ENCODE data around the gene PRKAA2. TPM values are rescaled to one million over a fixed set of nuclear protein-coding genes. Genes with fewer than 3 reads are reported as not detected.

PRKAA2 gene
- total and polyA plus RNA-seq, 2 donors = 1.1 to 1.3 TPM

DNA sequence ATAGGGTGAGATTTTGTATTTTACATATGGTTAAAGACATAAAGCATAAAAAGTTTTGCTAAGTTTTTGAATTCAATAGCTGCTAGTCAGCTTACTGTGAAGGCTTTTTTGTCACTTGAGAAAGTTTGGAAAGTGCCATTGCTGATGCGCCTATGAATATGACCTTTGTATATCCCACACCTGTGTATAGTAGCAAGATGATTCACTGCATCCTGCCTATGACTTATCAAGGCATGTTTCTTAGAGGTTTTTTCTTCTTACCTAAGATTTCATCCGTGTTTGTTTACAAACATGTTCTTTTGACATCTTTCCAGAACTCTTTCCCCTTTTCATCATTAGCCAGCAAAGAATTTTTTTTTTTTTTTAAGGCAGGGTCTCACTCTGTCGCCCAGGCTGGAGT is 51.5 kb downstream of the PRKAA2 start:
- no peaks in the 10 kb centered on the region for H3K27me3 ChIP-seq (ENCODE audit: control insufficient read depth in 2 of 2, insufficient read depth in 1 of 2, low read length in 1 of 2)
- no peak overlapping the region for H3K27ac ChIP-seq (ENCODE audit: low read depth in 1 of 2, low read length in 1 of 2)
- WGBS = 92% methylated on average over 3 of the region's 3 CpGs
- no peaks in the 10 kb centered on the region for H3K4me1 ChIP-seq (ENCODE audit: control insufficient read depth in 2 of 2, insufficient read depth in 2 of 2, low read length in 2 of 2)
- no peaks in the 10 kb centered on the region for H3K9me3 ChIP-seq (ENCODE audit: control insufficient read depth in 2 of 2, insufficient read depth in 1 of 2, low read length in 1 of 2)
- no peaks in the 10 kb centered on the region for H3K36me3 ChIP-seq (ENCODE audit: control insufficient read depth in 2 of 2, insufficient read depth in 2 of 2, low read length in 1 of 2)
- no peak overlapping the region for H3K4me3 ChIP-seq (ENCODE audit: low read length in 2 of 2)
- DNase-seq (ENCODE audit: low read depth in 6 of 9, low spot score in 9 of 9) = no peak

DNA sequence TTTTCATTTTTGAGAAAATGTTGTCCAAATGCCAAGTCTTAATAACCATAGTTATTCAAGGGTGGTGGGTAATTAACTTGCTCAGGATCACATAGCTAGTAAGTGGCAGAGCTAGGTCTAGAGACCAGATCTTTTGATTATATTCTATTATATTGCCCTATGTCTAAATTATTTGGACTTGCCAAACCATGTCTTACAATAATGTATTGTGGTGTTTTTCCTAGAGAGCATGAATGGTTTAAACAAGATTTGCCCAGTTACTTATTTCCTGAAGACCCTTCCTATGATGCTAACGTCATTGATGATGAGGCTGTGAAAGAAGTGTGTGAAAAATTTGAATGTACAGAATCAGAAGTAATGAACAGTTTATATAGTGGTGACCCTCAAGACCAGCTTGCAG is 58.6 kb downstream of the PRKAA2 start:
- H3K27me3 ChIP-seq (ENCODE audit: control insufficient read depth in 2 of 2, insufficient read depth in 1 of 2, low read length in 1 of 2) = no peaks in the 10 kb centered on the region
- no peaks in the 10 kb centered on the region for H3K36me3 ChIP-seq (ENCODE audit: control insufficient read depth in 2 of 2, insufficient read depth in 2 of 2, low read length in 1 of 2)
- no peak for DNase-seq (ENCODE audit: low read depth in 6 of 9, low spot score in 9 of 9)
- H3K4me3 ChIP-seq (ENCODE audit: low read length in 2 of 2) = no peak overlapping the region
- H3K9me3 ChIP-seq (ENCODE audit: control insufficient read depth in 2 of 2, insufficient read depth in 1 of 2, low read length in 1 of 2) = no peaks in the 10 kb centered on the region
- WGBS = 87% methylated on average over 1 of the region's 1 CpG
- no peaks in the 10 kb centered on the region for H3K4me1 ChIP-seq (ENCODE audit: control insufficient read depth in 2 of 2, insufficient read depth in 2 of 2, low read length in 2 of 2)
- no peak overlapping the region for H3K27ac ChIP-seq (ENCODE audit: low read depth in 1 of 2, low read length in 1 of 2)

DNA sequence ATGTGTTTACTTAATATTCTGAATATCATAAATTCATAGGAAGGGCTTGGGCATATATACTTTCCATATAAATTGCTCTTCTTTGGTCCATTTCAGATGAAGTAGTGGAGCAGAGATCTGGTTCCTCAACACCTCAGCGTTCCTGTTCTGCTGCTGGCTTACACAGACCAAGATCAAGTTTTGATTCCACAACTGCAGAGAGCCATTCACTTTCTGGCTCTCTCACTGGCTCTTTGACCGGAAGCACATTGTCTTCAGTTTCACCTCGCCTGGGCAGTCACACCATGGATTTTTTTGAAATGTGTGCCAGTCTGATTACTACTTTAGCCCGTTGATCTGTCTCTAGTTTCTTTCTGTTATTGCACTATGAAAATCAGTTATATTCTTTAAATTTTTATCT is 62.3 kb downstream of the PRKAA2 start:
- WGBS = 91% methylated on average over 4 of the region's 4 CpGs
- H3K36me3 ChIP-seq (ENCODE audit: control insufficient read depth in 2 of 2, insufficient read depth in 2 of 2, low read length in 1 of 2) = no peaks in the 10 kb centered on the region

DNA sequence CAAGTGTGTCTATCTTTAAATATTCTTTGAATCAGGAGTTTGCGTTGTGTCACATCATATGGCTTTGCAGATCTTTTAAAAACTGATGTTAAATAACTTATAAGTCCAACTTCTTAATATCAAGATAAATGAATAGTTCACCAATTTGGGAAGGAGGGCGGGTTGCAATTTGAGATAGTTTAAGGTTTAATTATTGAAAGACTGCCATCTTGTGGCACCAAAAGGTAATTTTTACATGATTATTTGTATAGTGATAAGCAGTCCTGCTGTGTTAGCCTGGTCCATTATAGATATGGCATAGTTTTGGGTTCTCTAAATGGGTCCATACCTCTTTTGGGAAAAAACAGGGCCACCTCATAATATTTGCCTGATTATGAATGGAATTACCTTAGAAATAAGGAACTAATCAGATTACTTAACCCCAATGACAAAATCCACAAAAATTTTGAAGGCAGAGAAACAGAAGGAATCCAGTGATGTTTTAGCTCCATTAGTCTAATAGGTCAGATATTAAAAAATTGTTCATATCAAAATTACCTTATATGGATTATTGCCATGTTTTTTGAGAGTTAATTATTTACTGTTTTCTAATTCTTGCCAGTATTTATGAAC is 64.3 kb downstream of the PRKAA2 start:
- H3K27me3 ChIP-seq (ENCODE audit: control insufficient read depth in 2 of 2, insufficient read depth in 1 of 2, low read length in 1 of 2) = no peaks in the 10 kb centered on the region
- DNase-seq (ENCODE audit: low read depth in 6 of 9, low spot score in 9 of 9) = peak in 8 of 9 donors; percentile 4 to 52 (median 23)
- H3K9me3 ChIP-seq (ENCODE audit: control insufficient read depth in 2 of 2, insufficient read depth in 1 of 2, low read length in 1 of 2) = no peaks in the 10 kb centered on the region
- no peaks in the 10 kb centered on the region for H3K4me1 ChIP-seq (ENCODE audit: control insufficient read depth in 2 of 2, insufficient read depth in 2 of 2, low read length in 2 of 2)
- H3K4me3 ChIP-seq (ENCODE audit: low read length in 2 of 2) = no peak overlapping the region
- no peaks in the 10 kb centered on the region for H3K36me3 ChIP-seq (ENCODE audit: control insufficient read depth in 2 of 2, insufficient read depth in 2 of 2, low read length in 1 of 2)
- WGBS = 30% methylated on average over 2 of the region's 2 CpGs
- H3K27ac ChIP-seq (ENCODE audit: low read depth in 1 of 2, low read length in 1 of 2) = no peak overlapping the region

More for the DNA sequence above, 62.3 kb downstream of the PRKAA2 start:
- no peak for DNase-seq (ENCODE audit: low read depth in 6 of 9, low spot score in 9 of 9)
- H3K4me1 ChIP-seq (ENCODE audit: control insufficient read depth in 2 of 2, insufficient read depth in 2 of 2, low read length in 2 of 2) = no peaks in the 10 kb centered on the region
- no peak overlapping the region for H3K27ac ChIP-seq (ENCODE audit: low read depth in 1 of 2, low read length in 1 of 2)
- H3K9me3 ChIP-seq (ENCODE audit: control insufficient read depth in 2 of 2, insufficient read depth in 1 of 2, low read length in 1 of 2) = no peaks in the 10 kb centered on the region
- no peaks in the 10 kb centered on the region for H3K27me3 ChIP-seq (ENCODE audit: control insufficient read depth in 2 of 2, insufficient read depth in 1 of 2, low read length in 1 of 2)
- H3K4me3 ChIP-seq (ENCODE audit: low read length in 2 of 2) = no peak overlapping the region

DNA sequence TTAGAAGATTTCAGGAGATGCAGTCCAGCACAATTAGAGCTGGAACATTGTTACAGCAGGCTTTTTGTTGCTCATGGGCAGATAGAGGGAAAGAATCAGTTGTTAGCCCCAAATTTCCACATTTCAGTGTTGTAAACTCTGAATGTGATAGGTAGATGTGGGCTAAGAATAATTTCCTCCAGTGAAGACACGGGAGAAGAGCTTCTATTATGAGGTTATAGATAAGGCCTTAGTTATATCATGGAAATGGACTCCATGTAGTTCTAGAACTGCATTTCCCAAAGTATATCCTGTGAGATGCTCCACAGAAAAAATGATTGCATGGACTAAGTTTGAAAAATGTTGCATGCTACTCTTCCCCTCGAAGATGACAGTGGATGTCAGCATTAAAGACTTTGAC is 64.9 kb downstream of the PRKAA2 start:
- 78% methylated on average over 2 of the region's 2 CpGs for WGBS
- DNase-seq (ENCODE audit: low read depth in 6 of 9, low spot score in 9 of 9) = no peak
- H3K27ac ChIP-seq (ENCODE audit: low read depth in 1 of 2, low read length in 1 of 2) = no peak overlapping the region
- no peaks in the 10 kb centered on the region for H3K36me3 ChIP-seq (ENCODE audit: control insufficient read depth in 2 of 2, insufficient read depth in 2 of 2, low read length in 1 of 2)
- H3K9me3 ChIP-seq (ENCODE audit: control insufficient read depth in 2 of 2, insufficient read depth in 1 of 2, low read length in 1 of 2) = no peaks in the 10 kb centered on the region
- H3K27me3 ChIP-seq (ENCODE audit: control insufficient read depth in 2 of 2, insufficient read depth in 1 of 2, low read length in 1 of 2) = no peaks in the 10 kb centered on the region
- no peak overlapping the region for H3K4me3 ChIP-seq (ENCODE audit: low read length in 2 of 2)
- no peaks in the 10 kb centered on the region for H3K4me1 ChIP-seq (ENCODE audit: control insufficient read depth in 2 of 2, insufficient read depth in 2 of 2, low read length in 2 of 2)

DNA sequence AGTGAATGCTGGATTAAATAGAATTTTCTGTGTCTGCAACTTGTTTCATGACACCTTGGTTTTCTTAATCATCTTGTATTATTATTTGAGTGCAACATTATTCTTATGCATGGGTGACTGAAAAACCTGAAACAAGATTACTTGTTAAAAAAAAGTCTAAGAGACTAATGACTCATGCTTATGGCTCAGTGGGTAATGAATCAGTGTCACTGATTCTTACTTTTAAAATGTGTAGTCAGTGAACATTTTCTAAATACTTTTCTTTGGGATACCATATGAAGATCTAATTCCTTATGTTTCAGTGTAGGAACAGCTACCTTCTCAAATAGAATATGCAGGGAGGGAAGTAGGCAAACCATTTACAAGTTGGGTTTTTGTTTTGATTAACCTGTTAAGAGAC is 65.5 kb downstream of the PRKAA2 start:
- Histone ChIP-seq H3K9me3 (ENCODE audit: control insufficient read depth in 2 of 2, insufficient read depth in 1 of 2, low read length in 1 of 2) (no peaks in the 10 kb centered on the region), H3K4me3 (ENCODE audit: low read length in 2 of 2) (no peak overlapping the region), H3K27ac (ENCODE audit: low read depth in 1 of 2, low read length in 1 of 2) (no peak overlapping the region), H3K4me1 (ENCODE audit: control insufficient read depth in 2 of 2, insufficient read depth in 2 of 2, low read length in 2 of 2) (no peaks in the 10 kb centered on the region), H3K36me3 (ENCODE audit: control insufficient read depth in 2 of 2, insufficient read depth in 2 of 2, low read length in 1 of 2) (no peaks in the 10 kb centered on the region), H3K27me3 (ENCODE audit: control insufficient read depth in 2 of 2, insufficient read depth in 1 of 2, low read length in 1 of 2) (no peaks in the 10 kb centered on the region)
- DNase-seq (ENCODE audit: low read depth in 6 of 9, low spot score in 9 of 9) = no peak

DNA sequence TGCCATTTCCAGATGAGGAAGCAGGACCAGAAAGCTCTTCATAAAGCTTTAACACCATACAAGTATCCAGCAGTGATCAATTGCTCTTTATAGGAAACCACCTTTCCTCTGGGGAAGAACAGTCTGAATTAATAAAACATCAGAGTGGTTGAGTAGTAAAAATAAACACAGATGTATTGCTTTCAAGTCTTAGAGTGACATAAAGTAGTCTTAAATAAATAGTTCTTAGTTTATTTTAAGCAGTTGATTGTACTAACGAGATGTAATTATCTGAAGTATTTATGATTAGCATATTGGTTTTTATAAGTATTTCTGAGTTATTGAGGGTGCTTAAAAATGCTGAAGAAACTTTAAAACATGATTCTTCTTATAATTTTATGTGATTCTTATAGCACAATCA is 67.0 kb downstream of the PRKAA2 start:
- no peak overlapping the region for H3K4me3 ChIP-seq (ENCODE audit: low read length in 2 of 2)
- 94% methylated on average over 1 of the region's 1 CpG for WGBS
- H3K27ac ChIP-seq (ENCODE audit: low read depth in 1 of 2, low read length in 1 of 2) = no peak overlapping the region
- DNase-seq (ENCODE audit: low read depth in 6 of 9, low spot score in 9 of 9) = no peak
- no peaks in the 10 kb centered on the region for H3K9me3 ChIP-seq (ENCODE audit: control insufficient read depth in 2 of 2, insufficient read depth in 1 of 2, low read length in 1 of 2)
- no peaks in the 10 kb centered on the region for H3K4me1 ChIP-seq (ENCODE audit: control insufficient read depth in 2 of 2, insufficient read depth in 2 of 2, low read length in 2 of 2)
- no peaks in the 10 kb centered on the region for H3K36me3 ChIP-seq (ENCODE audit: control insufficient read depth in 2 of 2, insufficient read depth in 2 of 2, low read length in 1 of 2)
- H3K27me3 ChIP-seq (ENCODE audit: control insufficient read depth in 2 of 2, insufficient read depth in 1 of 2, low read length in 1 of 2) = no peaks in the 10 kb centered on the region

DNA sequence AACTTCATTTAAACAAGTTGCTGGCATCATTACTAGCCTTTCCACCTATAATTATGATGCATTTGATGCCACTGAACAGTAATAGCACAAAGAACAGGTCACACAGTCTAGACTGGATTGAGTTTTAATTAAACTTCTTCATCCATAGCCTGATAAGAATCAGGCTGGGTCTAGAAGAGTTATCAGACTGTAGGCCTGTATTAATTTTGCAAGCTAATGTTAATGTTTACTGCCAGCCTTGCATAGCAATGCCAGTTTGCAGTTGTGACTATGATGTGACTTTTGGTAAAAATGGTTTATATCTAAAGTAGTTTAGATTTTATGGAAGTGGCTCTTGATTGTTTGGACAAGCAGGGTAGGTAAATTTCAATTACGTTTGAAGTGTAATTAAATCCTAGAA is 68.0 kb downstream of the PRKAA2 start:
- Histone ChIP-seq H3K27ac (ENCODE audit: low read depth in 1 of 2, low read length in 1 of 2) (no peak overlapping the region), H3K9me3 (ENCODE audit: control insufficient read depth in 2 of 2, insufficient read depth in 1 of 2, low read length in 1 of 2) (no peaks in the 10 kb centered on the region), H3K27me3 (ENCODE audit: control insufficient read depth in 2 of 2, insufficient read depth in 1 of 2, low read length in 1 of 2) (no peaks in the 10 kb centered on the region), H3K36me3 (ENCODE audit: control insufficient read depth in 2 of 2, insufficient read depth in 2 of 2, low read length in 1 of 2) (no peaks in the 10 kb centered on the region), H3K4me1 (ENCODE audit: control insufficient read depth in 2 of 2, insufficient read depth in 2 of 2, low read length in 2 of 2) (no peaks in the 10 kb centered on the region), H3K4me3 (ENCODE audit: low read length in 2 of 2) (no peak overlapping the region)
- no peak for DNase-seq (ENCODE audit: low read depth in 6 of 9, low spot score in 9 of 9)
- 95% methylated on average over 1 of the region's 1 CpG for WGBS

DNA sequence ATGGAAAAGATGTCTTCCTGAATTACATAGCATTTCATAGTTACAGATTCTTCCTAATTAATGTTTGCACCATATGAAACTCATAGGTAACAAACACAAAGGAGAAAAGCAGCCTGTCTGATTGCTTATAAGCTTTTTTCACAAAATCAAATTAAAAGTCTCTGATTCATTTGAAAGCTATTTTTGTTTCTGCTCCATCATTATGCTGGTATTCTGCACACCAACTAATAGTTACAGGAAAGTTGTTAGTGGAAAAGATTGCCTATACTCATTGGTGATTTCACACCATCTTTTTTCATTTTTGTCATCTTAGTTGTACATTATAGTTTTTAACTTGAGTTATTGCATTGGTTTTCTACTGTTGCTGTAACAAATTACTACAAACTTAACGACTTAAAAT is 70.0 kb downstream of the PRKAA2 start:
- Histone ChIP-seq H3K36me3 (ENCODE audit: control insufficient read depth in 2 of 2, insufficient read depth in 2 of 2, low read length in 1 of 2) (no peaks in the 10 kb centered on the region), H3K27ac (ENCODE audit: low read depth in 1 of 2, low read length in 1 of 2) (no peak overlapping the region), H3K4me3 (ENCODE audit: low read length in 2 of 2) (no peak overlapping the region), H3K4me1 (ENCODE audit: control insufficient read depth in 2 of 2, insufficient read depth in 2 of 2, low read length in 2 of 2) (no peaks in the 10 kb centered on the region), H3K27me3 (ENCODE audit: control insufficient read depth in 2 of 2, insufficient read depth in 1 of 2, low read length in 1 of 2) (no peaks in the 10 kb centered on the region), H3K9me3 (ENCODE audit: control insufficient read depth in 2 of 2, insufficient read depth in 1 of 2, low read length in 1 of 2) (no peaks in the 10 kb centered on the region)
- 73% methylated on average over 1 of the region's 1 CpG for WGBS
- DNase-seq (ENCODE audit: low read depth in 6 of 9, low spot score in 9 of 9) = no peak

DNA sequence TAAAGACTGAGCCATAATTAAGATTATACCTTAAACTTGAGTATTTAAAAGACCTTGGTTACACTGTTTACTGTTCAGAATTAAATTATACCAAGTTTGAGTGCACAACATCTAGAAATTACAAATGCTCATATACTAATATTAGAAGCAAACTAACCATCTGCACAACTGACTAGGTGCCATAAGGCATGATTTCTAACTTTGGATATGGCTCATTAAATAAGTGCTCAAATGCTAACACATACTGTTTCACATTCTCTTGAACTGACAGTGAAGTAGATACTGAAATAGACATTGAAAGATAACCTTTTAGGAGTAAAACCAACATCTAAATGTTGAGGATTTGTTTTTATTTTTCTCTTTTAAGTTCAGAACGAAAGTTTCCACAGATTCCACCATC is 74.1 kb downstream of the PRKAA2 start:
- H3K27ac ChIP-seq (ENCODE audit: low read depth in 1 of 2, low read length in 1 of 2) = no peak overlapping the region
- H3K4me3 ChIP-seq (ENCODE audit: low read length in 2 of 2) = no peak overlapping the region
- no peaks in the 10 kb centered on the region for H3K27me3 ChIP-seq (ENCODE audit: control insufficient read depth in 2 of 2, insufficient read depth in 1 of 2, low read length in 1 of 2)
- DNase-seq (ENCODE audit: low read depth in 6 of 9, low spot score in 9 of 9) = no peak
- no peaks in the 10 kb centered on the region for H3K9me3 ChIP-seq (ENCODE audit: control insufficient read depth in 2 of 2, insufficient read depth in 1 of 2, low read length in 1 of 2)
- 73% methylated on average over 1 of the region's 1 CpG for WGBS
- no peaks in the 10 kb centered on the region for H3K4me1 ChIP-seq (ENCODE audit: control insufficient read depth in 2 of 2, insufficient read depth in 2 of 2, low read length in 2 of 2)
- H3K36me3 ChIP-seq (ENCODE audit: control insufficient read depth in 2 of 2, insufficient read depth in 2 of 2, low read length in 1 of 2) = no peaks in the 10 kb centered on the region

Data from thymus (tissue), 11 donors.